Neural crest cell (in vitro differentiated cells): ENCODE measurements around the gene TMLHE. TPM values are rescaled to one million over a fixed set of nuclear protein-coding genes. Genes with fewer than 3 reads are reported as not detected.
"Not testable (repeated sequence)": the region's sequence is repeated elsewhere in the genome, so short reads cannot be mapped to it uniquely, and the experiment has no call there.

Experiments used
- DNase-seq: peaks from one replicate; pipeline ENCODE4 v3.0.0; 2021; ENCODE audit warnings: low read depth, mixed read lengths, low spot score
- H3K27ac Mint-ChIP-seq: one replicate; pipeline ENCODE4 v1.8.0; 2021; ENCODE audit warnings: mild to moderate bottlenecking, mixed read lengths; ENCODE audit not compliant: unreplicated experiment
- H3K27me3 Mint-ChIP-seq: 2 replicates; pipeline ENCODE4 v1.8.0; 2021; ENCODE audit warnings: low read depth, mild to moderate bottlenecking, mixed read lengths
- H3K36me3 Mint-ChIP-seq: 2 replicates; pipeline ENCODE4 v1.8.0; 2021; ENCODE audit warnings: low read depth, mild to moderate bottlenecking, mixed read lengths
- H3K4me1 Mint-ChIP-seq: 2 replicates; pipeline ENCODE4 v1.8.0; 2021; ENCODE audit warnings: mixed read lengths
- H3K4me3 Mint-ChIP-seq: one replicate; pipeline ENCODE4 v1.8.0; 2021; ENCODE audit warnings: mild to moderate bottlenecking, mixed read lengths
- H3K9me3 Mint-ChIP-seq: 2 replicates; pipeline ENCODE4 v1.8.0; 2021; ENCODE audit warnings: mixed read lengths
- long read RNA-seq: library from polyadenylated mRNA; unstranded; transcript quantifications from one replicate; pipeline ENCODE4 v2.0.0, GENCODE V29; 2020
- total RNA-seq: library from RNA; stranded (reverse); gene quantifications from 2 replicates; pipeline ENCODE4 v1.2.1, GENCODE V29; 2021
- TF ChIP-seq, protein P1 (sequence below): fragments of 200-600 bp; sonication (generic); conservative IDR thresholded peaks from 2 replicates; pipeline ENCODE4 v1.5.0; 2021; ENCODE audit warnings: antibody characterized with exemption, mild to moderate bottlenecking

Gene TMLHE
- total RNA-seq: 17.2 and 17.7 TPM in 2 replicates
- long read RNA-seq, transcript TMLHE-201 (8 exons, 2,832 nt): major isoform, 14 of 25 reads
- long read RNA-seq, partial matches to known transcripts: 7 of 25 reads
- long read RNA-seq, other reads (novel, unspliced or antisense): 2 of 25 reads

DNA sequence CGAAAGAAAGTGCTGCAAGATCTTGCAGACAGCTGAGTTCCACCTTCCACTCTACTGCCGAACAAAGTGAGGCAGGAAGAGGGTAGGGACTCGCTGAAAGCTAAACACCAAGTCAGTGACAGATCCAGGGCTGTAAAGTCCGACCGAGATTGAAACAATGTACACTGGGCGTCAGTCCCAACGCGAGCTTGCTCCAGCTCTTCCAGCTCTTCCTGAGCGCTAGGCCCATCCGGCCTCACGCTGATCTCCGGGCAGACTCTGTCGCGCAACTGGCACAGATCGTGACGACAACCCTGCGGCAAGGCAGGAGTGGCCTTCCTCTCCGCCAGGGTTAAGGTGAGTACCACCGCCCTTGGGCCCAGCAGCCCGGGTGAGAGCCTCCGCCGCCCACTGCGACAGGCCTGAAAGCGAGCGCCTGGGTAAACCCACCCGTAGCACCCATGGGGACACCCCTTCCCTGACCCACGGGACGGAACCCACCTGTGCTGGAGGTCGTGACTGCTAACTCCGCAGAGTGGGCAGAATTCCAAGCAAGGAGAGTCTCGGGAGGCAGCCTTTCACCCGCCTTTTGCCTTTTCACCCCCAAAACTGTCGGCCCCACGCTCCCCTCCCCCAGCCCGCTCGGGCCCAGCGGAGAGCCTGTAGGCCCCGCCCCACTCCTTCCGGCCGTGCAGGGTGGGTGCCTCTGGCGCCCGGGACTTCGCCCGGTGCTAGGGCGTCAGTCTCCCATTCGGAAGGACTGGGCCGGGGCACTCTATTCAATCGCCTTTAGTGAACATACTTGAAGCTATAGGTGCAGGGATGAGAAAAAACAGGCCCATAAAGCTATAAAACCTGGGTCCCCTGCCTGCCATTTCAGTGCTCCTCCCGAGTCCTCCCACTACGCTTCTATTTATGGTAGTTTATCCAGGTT, at the start of gene TMLHE, which contains the start of gene SPRY3:
TSS of gene TMLHE (minus strand) at position 641 of the 913 bp plus-strand sequence. CDS start 67,676 bp downstream, outside the sequence.
TSS of gene SPRY3 (plus strand) at position 275 of the 913 bp plus-strand sequence.
- peaks cover 20% of the 10 kb centered on the region for H3K36me3 Mint-ChIP-seq
- H3K9me3 Mint-ChIP-seq: peaks cover 17% of the 10 kb centered on the region
- peak; percentile 33 for DNase-seq
- H3K4me1 Mint-ChIP-seq: no peaks in the 10 kb centered on the region
- TF ChIP-seq, protein P1, sequence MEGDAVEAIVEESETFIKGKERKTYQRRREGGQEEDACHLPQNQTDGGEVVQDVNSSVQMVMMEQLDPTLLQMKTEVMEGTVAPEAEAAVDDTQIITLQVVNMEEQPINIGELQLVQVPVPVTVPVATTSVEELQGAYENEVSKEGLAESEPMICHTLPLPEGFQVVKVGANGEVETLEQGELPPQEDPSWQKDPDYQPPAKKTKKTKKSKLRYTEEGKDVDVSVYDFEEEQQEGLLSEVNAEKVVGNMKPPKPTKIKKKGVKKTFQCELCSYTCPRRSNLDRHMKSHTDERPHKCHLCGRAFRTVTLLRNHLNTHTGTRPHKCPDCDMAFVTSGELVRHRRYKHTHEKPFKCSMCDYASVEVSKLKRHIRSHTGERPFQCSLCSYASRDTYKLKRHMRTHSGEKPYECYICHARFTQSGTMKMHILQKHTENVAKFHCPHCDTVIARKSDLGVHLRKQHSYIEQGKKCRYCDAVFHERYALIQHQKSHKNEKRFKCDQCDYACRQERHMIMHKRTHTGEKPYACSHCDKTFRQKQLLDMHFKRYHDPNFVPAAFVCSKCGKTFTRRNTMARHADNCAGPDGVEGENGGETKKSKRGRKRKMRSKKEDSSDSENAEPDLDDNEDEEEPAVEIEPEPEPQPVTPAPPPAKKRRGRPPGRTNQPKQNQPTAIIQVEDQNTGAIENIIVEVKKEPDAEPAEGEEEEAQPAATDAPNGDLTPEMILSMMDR: no peak
- H3K27ac Mint-ChIP-seq: peak within 1 kb of the TSS; percentile 98
- H3K4me3 Mint-ChIP-seq: peak within 1 kb of the TSS; percentile 92
- no peaks in the 10 kb centered on the region for H3K27me3 Mint-ChIP-seq

DNA sequence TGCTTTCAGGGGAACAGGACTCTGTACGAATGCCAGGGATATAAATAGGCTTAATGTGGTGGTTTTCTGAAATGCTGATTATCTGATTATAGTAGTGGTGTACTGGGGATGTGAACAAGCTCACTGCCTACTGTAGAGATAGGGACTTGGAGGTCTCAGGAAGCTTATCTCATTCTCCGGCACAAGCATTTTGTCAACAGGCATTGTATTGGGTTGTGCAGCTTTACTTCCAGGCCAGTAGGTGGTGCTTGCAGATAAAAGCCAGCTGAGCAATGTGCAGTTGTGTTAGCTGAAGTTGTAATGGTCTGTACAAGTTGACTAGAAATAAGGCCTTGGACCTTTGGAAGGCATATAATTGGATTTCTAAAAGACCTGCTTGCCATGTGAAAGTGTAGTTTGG, 49.5 kb upstream of the TMLHE start:
- peaks cover 8% of the 10 kb centered on the region for H3K36me3 Mint-ChIP-seq
- H3K27me3 Mint-ChIP-seq: no peaks in the 10 kb centered on the region
- H3K4me3 Mint-ChIP-seq: no peak overlapping the region
- TF ChIP-seq, protein P1: no peak
- H3K4me1 Mint-ChIP-seq: no peaks in the 10 kb centered on the region
- DNase-seq: no peak
- no peak overlapping the region for H3K27ac Mint-ChIP-seq
- peaks cover 19% of the 10 kb centered on the region for H3K9me3 Mint-ChIP-seq

GRCh38 chrX:155645180-155645579, 32.4 kb upstream of the TMLHE start:
- Mint-ChIP-seq H3K4me1 (peaks cover 14% of the 10 kb centered on the region), H3K27ac (no peak overlapping the region), H3K4me3 (no peak overlapping the region), H3K36me3 (no peaks in the 10 kb centered on the region), H3K9me3 (peaks cover 22% of the 10 kb centered on the region), H3K27me3 (no peaks in the 10 kb centered on the region)
- DNase-seq: no peak
- TF ChIP-seq, protein P1: no peak

GRCh38 chrX:155643240-155643639, 30.5 kb upstream of the TMLHE start:
- DNase-seq: no peak
- Mint-ChIP-seq H3K27ac (no peak overlapping the region), H3K27me3 (no peaks in the 10 kb centered on the region), H3K36me3 (no peaks in the 10 kb centered on the region), H3K4me1 (peaks cover 14% of the 10 kb centered on the region), H3K4me3 (no peak overlapping the region), H3K9me3 (peaks cover 14% of the 10 kb centered on the region)
- TF ChIP-seq, protein P1: no peak

DNA sequence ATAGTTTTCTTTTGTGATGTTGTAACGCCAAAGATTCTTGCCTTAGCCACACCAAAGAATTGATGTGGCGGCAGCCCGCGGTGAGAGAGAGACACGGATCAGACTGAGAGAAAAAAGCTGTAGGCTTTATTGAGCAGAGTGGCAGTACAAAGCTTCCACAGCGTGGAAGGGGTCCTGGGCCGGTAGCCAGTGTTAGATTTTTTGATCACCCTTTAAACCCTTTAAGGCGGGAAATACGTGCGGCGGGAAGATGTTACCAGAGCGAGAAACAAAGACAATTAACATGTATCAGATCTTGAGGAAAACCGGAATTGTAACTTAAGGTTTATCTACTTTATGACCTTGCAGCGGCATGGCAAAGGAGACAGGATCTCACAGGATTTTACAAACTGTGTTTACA, 28.6 kb upstream of the TMLHE start:
- Mint-ChIP-seq H3K4me3 (peak overlapping the region; percentile 76), H3K27ac (peak overlapping the region; percentile 97), H3K4me1 (peaks cover 19% of the 10 kb centered on the region)
- DNase-seq: peak; percentile 2
- not testable (repeated sequence) for H3K9me3 Mint-ChIP-seq, H3K36me3 Mint-ChIP-seq, H3K27me3 Mint-ChIP-seq

DNA sequence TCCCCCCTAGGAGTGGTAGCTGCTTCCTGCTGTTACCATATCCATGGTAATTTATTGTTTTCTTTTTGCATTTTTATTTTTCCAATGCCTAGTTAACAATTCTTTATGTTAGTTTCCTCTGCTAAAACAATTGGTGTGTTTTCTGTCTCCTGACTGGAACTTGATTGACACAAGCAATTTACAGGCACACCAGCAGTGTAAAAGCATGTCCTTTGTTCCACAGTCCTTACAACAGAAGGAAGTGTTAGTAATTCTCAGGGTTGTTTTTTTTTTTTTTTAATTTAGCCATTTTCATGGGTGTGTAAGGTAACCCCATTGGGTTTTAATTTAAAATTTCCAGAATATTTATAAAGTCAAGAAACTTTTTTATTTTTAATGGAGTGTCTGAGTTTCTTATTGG, 25.0 kb upstream of the TMLHE start:
- Mint-ChIP-seq H3K9me3 (peaks cover 12% of the 10 kb centered on the region), H3K4me3 (no peak overlapping the region), H3K4me1 (peaks cover 14% of the 10 kb centered on the region), H3K27ac (no peak overlapping the region), H3K36me3 (no peaks in the 10 kb centered on the region), H3K27me3 (no peaks in the 10 kb centered on the region)
- DNase-seq: no peak
- TF ChIP-seq, protein P1: no peak

DNA sequence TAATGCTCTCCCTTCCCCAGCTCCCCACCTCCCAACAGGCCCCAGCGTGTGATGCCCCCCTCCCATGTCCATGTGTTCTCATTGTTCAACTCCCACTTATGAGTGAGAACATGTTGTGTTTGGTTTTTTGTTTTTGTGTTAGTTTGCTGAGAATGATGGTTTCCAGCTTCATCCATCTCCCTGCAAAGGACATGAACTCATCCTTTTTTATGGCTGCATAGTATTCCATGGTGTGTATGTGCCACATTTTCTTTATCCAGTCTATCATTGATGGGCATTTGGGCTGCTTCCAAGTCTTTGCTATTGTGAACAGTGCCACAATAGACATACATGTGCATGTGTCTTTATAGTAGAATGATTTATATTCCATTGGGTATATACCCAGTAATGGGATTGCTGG, 22.3 kb upstream of the TMLHE start:
- peaks cover 12% of the 10 kb centered on the region for H3K9me3 Mint-ChIP-seq
- H3K27ac Mint-ChIP-seq, H3K4me1 Mint-ChIP-seq, H3K36me3 Mint-ChIP-seq, H3K4me3 Mint-ChIP-seq, H3K27me3 Mint-ChIP-seq, DNase-seq: not testable (repeated sequence)
